Stimulated activated CD4-positive, alpha-beta T cell treated with anti-CD3 and anti-CD28 coated beads, Interleukin-4, amount 100 ng/mL, for 24 hours (primary cell): ENCODE results near the gene GOLGA8S.
"Not testable (repeated sequence)": the region's sequence is repeated elsewhere in the genome, so short reads cannot be mapped to it uniquely, and the experiment has no call there.

Experiments used
- DNase-seq: peaks from one replicate; pipeline ENCODE4 v3.0.0-alpha.2; 2020

Gene GOLGA8S

GRCh38 chr15:23354448-23354847 is at the start of gene GOLGA8S:
Gene GOLGA8S (plus strand): TSS chr15:23354748. CDS start chr15:23354810, 62 bp downstream.
- DNase-seq: not testable (repeated sequence)

GRCh38 chr15:23304805-23305204 is 49.7 kb upstream of the GOLGA8S start:
- DNase-seq: not testable (repeated sequence)

- not testable (repeated sequence) for DNase-seq
These were observed 48.6 kb upstream of the GOLGA8S start for GRCh38 chr15:23305921-23306320.

- DNase-seq: not testable (repeated sequence)
These were observed 43.3 kb upstream of the GOLGA8S start for GRCh38 chr15:23311233-23311632.

GRCh38 chr15:23334096-23334495 is 20.5 kb upstream of the GOLGA8S start, which contains the start of gene GOLGA6L26:
Gene GOLGA6L26 (minus strand): TSS chr15:23334196. CDS start chr15:23334135, 61 bp downstream.
- DNase-seq: not testable (repeated sequence)

GRCh38 chr15:23362622-23363021 is 8.1 kb downstream of the GOLGA8S start:
- DNase-seq: not testable (repeated sequence)

- DNase-seq: not testable (repeated sequence)
These were observed 9.7 kb downstream of the GOLGA8S start for GRCh38 chr15:23364261-23364660.

- no peak for DNase-seq
These were observed 16.0 kb downstream of the GOLGA8S start for GRCh38 chr15:23370578-23370977.

GRCh38 chr15:23371134-23371533 is 16.6 kb downstream of the GOLGA8S start:
- DNase-seq: not testable (repeated sequence)

GRCh38 chr15:23371868-23372267 is 17.3 kb downstream of the GOLGA8S start:
- DNase-seq: not testable (repeated sequence)

- DNase-seq: no peak
These were observed 17.7 kb downstream of the GOLGA8S start for GRCh38 chr15:23372284-23372683.

- DNase-seq: not testable (repeated sequence)
These were observed 18.5 kb downstream of the GOLGA8S start for GRCh38 chr15:23372891-23373600.

- not testable (repeated sequence) for DNase-seq
These were observed 19.7 kb downstream of the GOLGA8S start for GRCh38 chr15:23374226-23374625.

- not testable (repeated sequence) for DNase-seq
These were observed 24.4 kb downstream of the GOLGA8S start for GRCh38 chr15:23378946-23379345.

GRCh38 chr15:23380700-23381099 is 26.2 kb downstream of the GOLGA8S start:
- DNase-seq: not testable (repeated sequence)

- not testable (repeated sequence) for DNase-seq
These were observed 26.6 kb downstream of the GOLGA8S start for GRCh38 chr15:23381192-23381591.

- DNase-seq: no peak
These were observed 29.8 kb downstream of the GOLGA8S start for GRCh38 chr15:23384371-23384770.

GRCh38 chr15:23385886-23386430 is 31.4 kb downstream of the GOLGA8S start:
- DNase-seq: no peak

- DNase-seq: no peak
These were observed 33.2 kb downstream of the GOLGA8S start for GRCh38 chr15:23387621-23388190.

GRCh38 chr15:23395030-23395692 is 40.6 kb downstream of the GOLGA8S start:
- no peak for DNase-seq

- DNase-seq: no peak
These were observed 41.3 kb downstream of the GOLGA8S start for GRCh38 chr15:23395832-23396231.

- no peak for DNase-seq
These were observed 43.2 kb downstream of the GOLGA8S start for GRCh38 chr15:23397779-23398178.

- DNase-seq: not testable (repeated sequence)
These were observed 43.8 kb downstream of the GOLGA8S start for GRCh38 chr15:23398357-23398756.
